Adrenal gland (tissue), 12 donors: ENCODE measurements around the gene NMRAL1. TPM values are rescaled to one million over a fixed set of nuclear protein-coding genes. Genes with fewer than 3 reads are reported as not detected.

Experiments
- DNase-seq, 7 donors: peaks; one replicate each; pipeline ENCODE4 v3.0.0-alpha.2; 2019 to 2020
- H3K27ac ChIP-seq, 5 donors: fragments of 200-600 bp; sonication (generic) in 4 of 5; 1 replicate in 3 of 5; 2 replicates in 2 of 5; pipeline versions ENCODE4 v1.5.1 to v1.8.0; 2016 to 2020; ENCODE audit warnings: mild to moderate bottlenecking in 1 of 5
- H3K27me3 ChIP-seq: fragments of 200-600 bp; 2 replicates; pipeline ENCODE4 v1.8.0; 2021
- H3K36me3 ChIP-seq, 2 donors: fragments of 200-600 bp; replicated peaks in 1 of 2; 1 replicate in 1 of 2; 2 replicates in 1 of 2; pipeline versions ENCODE4 v1.5.1 to v1.8.0; 2018 to 2022
- H3K4me1 ChIP-seq, 2 donors: fragments of 200-600 bp; replicated peaks in 1 of 2; 1 replicate in 1 of 2; 2 replicates in 1 of 2; pipeline versions ENCODE4 v1.5.1 to v1.8.0; 2018 to 2021
- H3K4me3 ChIP-seq, 4 donors: fragments of 200-600 bp; sonication (generic) in 3 of 4; one replicate each; pipeline ENCODE4 v1.5.1; 2016 to 2018
- H3K9me3 ChIP-seq, 3 donors: fragments of 200-600 bp; sonication (generic) in 1 of 3; replicated peaks in 1 of 3; 1 replicate in 2 of 3; 2 replicates in 1 of 3; pipeline versions ENCODE4 v1.5.1 to v1.8.0; 2016 to 2021
- CTCF ChIP-seq, 6 experiments: fragments of 450-650 bp in 4 of 6; fragments of 200-600 bp in 2 of 6; sonication (generic) in 1 of 6; IDR thresholded peaks; 1 replicate in 5 of 6; 2 replicates in 1 of 6; pipeline versions ENCODE4 v1.5.1 to v1.8.0; 2016 to 2021; ENCODE audit warnings: antibody characterized with exemption in 6 of 6, mild to moderate bottlenecking in 2 of 6, moderate library complexity in 1 of 6
- POLR2A ChIP-seq, 2 donors: fragments of 450-650 bp; IDR thresholded peaks; one replicate each; pipeline ENCODE4 v1.6.1; 2017; ENCODE audit warnings: antibody characterized with exemption in 2 of 2, mild to moderate bottlenecking in 2 of 2, moderate library complexity in 1 of 2
- WGBS, 4 donors: extraction: QIAGEN DNeasy Blood & Tissue Kit in 2 of 4; methylation state at CpG; one replicate each; pipeline versions ENCODE4 v1.1.5 to v1.1.7; 2013 to 2017; 5-methylcytosine and 5-hydroxymethylcytosine counted together
- intact Hi-C, 2 donors: fragments of 100-400 bp; cut with DNase I; formaldehyde crosslinking; loops; one replicate each; pipeline versions ENCODE4 v1.14.1 to v1.15.0; 2022 to 2023
- polyA plus RNA-seq, 3 donors: library from polyadenylated mRNA; stranded (reverse); fragments of 200-250 nt in 2 of 3; fragments of 350-450 nt in 1 of 3; fragmentation: Illumina TruSeq in 1 of 3; extraction: RNeasy Lipid Tissue Mini Kit (QIAGEN cat#74804) in 1 of 3; gene quantifications; one replicate each; pipeline ENCODE4 v1.2.3, GENCODE V29; 2013 to 2014
- total RNA-seq, 9 donors: library from RNA; depleted of rRNA in 4 of 9; stranded (reverse); fragments of >200 nt in 4 of 9; fragments of 120-200 nt in 1 of 9; fragmentation: NEBNext Ultra II Directional in 1 of 9; extraction: Animal tissue kit (Norgen Biotek cat#: 25700) in 1 of 9; gene quantifications; one replicate each; pipeline versions ENCODE4 v1.1.0 to v1.2.4, GENCODE V29; 2013 to 2023
- donor health status: healthy with polysubstance abuse.
- donor health status: Bipolar disorder and iron deficiency.
- donor health status: DM: yes; HTN: yes; CAD: no.
- donor health status: DM: no; HTN: no; CAD: no.
- donor health status: DM: no; HTN: no; CAD: no.
- donor health status: DM: yes; HTN: yes; CAD: no.

The NMRAL1 gene
- total and polyA plus RNA-seq, 12 donors, result 35.0 to 139 (median 79.7) TPM

DNA sequence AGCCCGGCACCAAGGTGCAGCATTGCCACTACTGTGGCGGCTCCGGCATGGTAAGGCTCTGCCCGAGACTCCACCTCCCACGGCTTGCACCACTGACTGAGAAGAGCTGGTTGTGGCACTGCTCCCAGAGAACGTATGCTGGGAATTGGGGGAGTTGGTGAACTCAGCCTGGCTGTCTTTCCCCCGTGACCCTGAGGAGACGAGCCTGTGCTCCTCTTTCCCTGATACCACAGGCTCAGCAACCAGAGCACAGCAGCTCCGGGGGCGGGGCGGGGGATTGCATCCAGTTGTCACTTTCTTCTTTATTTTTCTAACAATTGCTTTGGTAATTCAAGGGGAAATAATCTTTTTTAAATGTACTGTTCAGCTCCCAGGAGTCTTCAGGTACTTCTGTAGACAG is 32.1 kb downstream of the NMRAL1 start:
- H3K4me1 ChIP-seq, result no peaks in the 10 kb centered on the region
- 85 to 92% (median 87%) methylated on average over 9 to 11 of the region's 11 CpGs for WGBS, 4 donors
- no peak overlapping the region for H3K4me3 ChIP-seq
- no peaks in the 10 kb centered on the region for H3K27me3 ChIP-seq
- H3K36me3 ChIP-seq, result peaks cover 0 to 98% of the 10 kb centered on the region in 2 donors
- intact Hi-C loops, result no loop called here
- no peaks in the 10 kb centered on the region for H3K9me3 ChIP-seq
- no peak overlapping the region for H3K27ac ChIP-seq
- no peak for DNase-seq
- TF ChIP-seq POLR2A (IDR thresholded peaks at IDR 0.05), result no peak
- no peak for TF ChIP-seq CTCF (IDR thresholded peaks at IDR 0.05)

DNA sequence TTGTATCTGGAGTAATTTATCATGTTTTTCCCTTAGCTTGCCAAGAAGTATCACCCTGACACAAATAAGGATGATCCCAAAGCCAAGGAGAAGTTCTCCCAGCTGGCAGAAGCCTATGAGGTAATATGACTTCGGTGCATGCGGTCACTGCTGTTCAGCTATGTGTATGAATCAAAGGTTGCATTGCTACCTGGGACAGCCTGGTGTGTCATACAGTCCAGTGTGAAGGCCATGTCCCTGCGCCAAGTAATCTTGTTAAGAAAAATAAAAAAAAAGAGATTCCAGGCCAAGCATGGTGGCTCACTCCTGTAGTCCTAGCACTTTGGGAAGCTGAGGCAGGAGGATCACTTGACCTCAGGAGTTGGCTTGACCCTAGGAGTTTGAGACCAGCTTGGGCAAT is 37.1 kb downstream of the NMRAL1 start:
- TF ChIP-seq POLR2A (IDR thresholded peaks at IDR 0.05), result no peak
- TF ChIP-seq CTCF (IDR thresholded peaks at IDR 0.05), result no peak
- intact Hi-C loops, result no loop called here
- no peaks in the 10 kb centered on the region for H3K27me3 ChIP-seq
- peak in 2 of 7 donors; percentile 50 to 55 for DNase-seq
- no peak overlapping the region for H3K4me3 ChIP-seq
- peaks cover 0 to 77% of the 10 kb centered on the region in 2 donors for H3K36me3 ChIP-seq
- H3K9me3 ChIP-seq, result no peaks in the 10 kb centered on the region
- H3K4me1 ChIP-seq, result no peaks in the 10 kb centered on the region
- no peak overlapping the region for H3K27ac ChIP-seq
- WGBS, 4 donors, result 51 to 70% (median 58%) methylated on average over 3 of the region's 3 CpGs

GRCh38 chr16:4435337-4436067 is 38.9 kb downstream of the NMRAL1 start:
- WGBS, 4 donors, result 77 to 88% (median 83%) methylated on average over 8 of the region's 8 CpGs
- DNase-seq, result no peak
- no peak overlapping the region for H3K4me3 ChIP-seq
- H3K36me3 ChIP-seq, result peaks cover 0 to 69% of the 10 kb centered on the region in 2 donors
- no peaks in the 10 kb centered on the region for H3K4me1 ChIP-seq
- no peak overlapping the region for H3K27ac ChIP-seq
- H3K9me3 ChIP-seq, result no peaks in the 10 kb centered on the region
- intact Hi-C loops, result no loop called here
- TF ChIP-seq CTCF (IDR thresholded peaks at IDR 0.05) (no peak), POLR2A (IDR thresholded peaks at IDR 0.05) (no peak)
- H3K27me3 ChIP-seq, result no peaks in the 10 kb centered on the region

DNA sequence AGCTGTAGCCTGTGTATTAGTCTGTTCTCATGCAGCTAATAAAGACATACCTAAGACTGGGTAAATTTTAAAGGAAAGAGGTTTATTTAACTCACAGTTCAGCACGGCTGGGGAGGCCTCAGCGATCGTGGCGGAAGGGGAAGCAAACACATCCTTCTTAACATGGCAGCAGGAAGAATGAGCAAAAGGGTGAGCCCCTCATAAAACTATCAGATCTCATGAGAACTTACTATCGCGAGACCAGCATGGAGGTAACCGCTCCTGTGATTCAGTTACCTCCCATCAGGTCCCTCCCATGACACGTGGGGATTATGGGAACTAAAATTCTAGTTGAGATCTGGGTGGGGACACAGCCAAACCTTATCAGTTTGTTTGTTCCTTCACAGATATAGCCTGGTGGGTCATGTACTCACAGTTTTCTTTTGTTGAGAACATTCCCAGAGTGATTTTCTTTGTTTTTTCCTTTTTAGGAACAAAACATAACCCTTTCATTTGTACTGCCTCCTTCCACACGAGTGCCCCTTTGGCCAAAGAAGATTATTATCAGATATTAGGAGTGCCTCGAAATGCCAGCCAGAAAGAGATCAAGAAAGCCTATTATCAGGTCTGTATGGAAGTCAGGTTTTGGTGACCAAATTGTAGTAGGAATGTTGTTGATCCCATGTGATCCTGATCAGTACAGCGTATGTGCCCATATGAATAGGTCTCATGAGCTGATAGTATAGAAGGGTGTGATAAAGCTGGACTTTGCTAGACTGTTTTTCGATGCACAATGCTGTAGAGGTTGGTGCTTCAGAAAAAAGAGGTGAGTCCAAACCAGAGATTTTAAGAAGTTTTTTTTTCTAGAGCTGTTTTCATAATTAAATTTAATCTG is 40.3 kb downstream of the NMRAL1 start:
- Histone ChIP-seq H3K9me3 (no peaks in the 10 kb centered on the region), H3K36me3 (peaks cover 0 to 55% of the 10 kb centered on the region in 2 donors), H3K4me1 (no peaks in the 10 kb centered on the region), H3K4me3 (no peak overlapping the region), H3K27me3 (no peaks in the 10 kb centered on the region), H3K27ac (no peak overlapping the region)
- TF ChIP-seq CTCF (IDR thresholded peaks at IDR 0.05) (no peak), POLR2A (IDR thresholded peaks at IDR 0.05) (no peak)
- intact Hi-C loops, result no loop called here
- WGBS, 4 donors, result 86 to 88% (median 88%) methylated on average over 12 of the region's 12 CpGs
- DNase-seq, result no peak
